K562 (cell line): ENCODE data around the gene ZDHHC17. TPM values are rescaled to one million over a fixed set of nuclear protein-coding genes. Genes with fewer than 3 reads are reported as not detected.

Experiments
- ATAC-seq: fragments of 200-7000 bp; cut with Tn5 transposase; 3 replicates; pipeline ENCODE4 v1.9.1; 2020; ENCODE audit warnings: moderate library complexity
- BruUV-seq: library from RNA; stranded (reverse); fragments of 400-500 nt; replicated peaks from 2 replicates; lab custom pipeline; 2021; lab: Mats Ljungman, UMichigan
- CTCF ChIA-PET: fragments of 300-600 bp; formaldehyde crosslinking; extraction: SDS; loops from one replicate; lab custom pipeline; 2021; ENCODE audit warnings: low intra/inter-chr PET ratio; lab: Yijun Ruan, JAX
- POLR2A ChIA-PET: fragments of 300-600, 350-650 bp; sonication (Branson Sonifier 250); formaldehyde crosslinking; extraction: SDS; loops from one replicate; lab custom pipeline; 2021; ENCODE audit warnings: antibody characterized with exemption, inconsistent platforms; lab: Yijun Ruan, JAX
- DNase-seq, 4 experiments: peaks; one replicate each; pipeline versions ENCODE4 v3.0.0 to v3.0.0-alpha.2; 2011 to 2018; ENCODE audit warnings: low spot score in 3 of 4, mixed read lengths in 3 of 4; ENCODE audit errors: extremely low read depth in 1 of 4
- FAIRE-seq: peaks from 2 replicates; lab custom pipeline; 2011; peaks lifted over from hg19 to GRCh38; lab: Jason Lieb, UNC
- H2AFZ ChIP-seq: 2 replicates; pipeline ENCODE4 v1.6.0; 2011; ENCODE audit warnings: low read depth, low read length, control low read depth, inconsistent platforms
- H3K27ac ChIP-seq: fragments of 200-600 bp; 3 replicates; pipeline ENCODE4 v1.8.0; 2011; ENCODE audit warnings: low read depth, mild to moderate bottlenecking, control low read depth, inconsistent platforms, low read length, moderate library complexity, mixed read lengths; ENCODE audit errors: extremely low read depth
- H3K27me3 ChIP-seq, 2 experiments: fragments of 300-600 bp in 1 of 2; 2 replicates in 1 of 2; 3 replicates in 1 of 2; pipeline versions ENCODE4 v1.6.0 to v1.8.0; 2011; ENCODE audit warnings: inconsistent platforms in 2 of 2, low read length in 2 of 2, mild to moderate bottlenecking in 1 of 2, mixed read lengths in 1 of 2, moderate library complexity in 1 of 2; ENCODE audit not compliant: control insufficient read depth in 2 of 2, insufficient read depth in 2 of 2
- H3K36me3 ChIP-seq: fragments of 300-600 bp; 3 replicates; pipeline ENCODE4 v1.8.0; 2011; ENCODE audit warnings: mild to moderate bottlenecking, low read length, inconsistent platforms; ENCODE audit not compliant: control insufficient read depth, insufficient read depth
- H3K4me1 ChIP-seq, 2 experiments: fragments of 200-600 bp in 1 of 2; replicated peaks in 1 of 2; 2 replicates in 1 of 2; 3 replicates in 1 of 2; pipeline versions ENCODE4 v1.5.1 to v1.8.0; 2011; ENCODE audit warnings: inconsistent platforms in 2 of 2, low read length in 2 of 2, mild to moderate bottlenecking in 1 of 2, mixed read lengths in 1 of 2, moderate library complexity in 1 of 2; ENCODE audit not compliant: control insufficient read depth in 2 of 2, insufficient read depth in 2 of 2
- H3K4me2 ChIP-seq: 2 replicates; pipeline ENCODE4 v1.6.1; 2011; ENCODE audit warnings: low read length, control low read depth, inconsistent platforms, mixed read lengths; ENCODE audit not compliant: insufficient read depth
- H3K4me3 ChIP-seq: fragments of 200-600 bp; sonication (generic), shearing (Covaris generic); 2 replicates; pipeline ENCODE4 v1.5.1; 2016; ENCODE audit warnings: control low read depth, inconsistent platforms
- H3K79me2 ChIP-seq: fragments of 200-600 bp; 3 replicates; pipeline ENCODE4 v1.8.0; 2011; ENCODE audit warnings: low read length, inconsistent platforms; ENCODE audit not compliant: control insufficient read depth, insufficient read depth
- H3K9ac ChIP-seq, 2 experiments: 2 replicates each; pipeline versions ENCODE4 v1.6.0 to v1.6.1; 2011; ENCODE audit warnings: low read depth in 2 of 2, low read length in 2 of 2, control low read depth in 1 of 2, inconsistent platforms in 1 of 2, mild to moderate bottlenecking in 1 of 2, mixed read lengths in 1 of 2; ENCODE audit not compliant: insufficient read depth in 1 of 2
- H3K9me1 ChIP-seq: one replicate; pipeline ENCODE4 v1.6.0; 2011; ENCODE audit warnings: inconsistent platforms, mild to moderate bottlenecking, low read length, moderate library complexity; ENCODE audit not compliant: control insufficient read depth, insufficient read depth
- H3K9me3 ChIP-seq: replicated peaks from 2 replicates; pipeline ENCODE4 v1.5.1; 2011; ENCODE audit warnings: low read depth, low read length, inconsistent platforms; ENCODE audit not compliant: control insufficient read depth, insufficient read depth
- H4K20me1 ChIP-seq: replicated peaks from 2 replicates; pipeline ENCODE4 v1.6.1; 2011; ENCODE audit warnings: low read length, inconsistent platforms, mixed read lengths; ENCODE audit not compliant: control insufficient read depth, insufficient read depth
- GABPB1 ChIP-seq: sonication (generic); formaldehyde crosslinking; IDR thresholded peaks from 2 replicates; pipeline ENCODE4 v1.8.0; 2022; ENCODE audit warnings: mild to moderate bottlenecking, missing genetic modification reagents
- NBN ChIP-seq: fragments of 450-650 bp; IDR thresholded peaks from 2 replicates; pipeline ENCODE4 v1.6.1; 2016; ENCODE audit warnings: low read depth, mild to moderate bottlenecking
- NFATC3 ChIP-seq: fragments of 450-650 bp; IDR thresholded peaks from 2 replicates; pipeline ENCODE4 v1.6.1; 2017; ENCODE audit warnings: mild to moderate bottlenecking
- RB1 ChIP-seq: fragments of 450-650 bp; IDR thresholded peaks from 2 replicates; pipeline ENCODE4 v1.6.1; 2017; ENCODE audit warnings: low read depth, mild to moderate bottlenecking
- SMARCC2 ChIP-seq: fragments of 450-650 bp; IDR thresholded peaks from 2 replicates; pipeline ENCODE4 v1.6.1; 2017; ENCODE audit warnings: antibody characterized with exemption, moderate library complexity, mild to moderate bottlenecking, low read depth
- TBL1XR1 ChIP-seq, 2 experiments: IDR thresholded peaks; 2 replicates each; pipeline ENCODE4 v1.6.1; 2012; ENCODE audit warnings: improper control_type of control experiment in 2 of 2, low read length in 2 of 2, mild to moderate bottlenecking in 1 of 2
- XRCC4 ChIP-seq: IDR thresholded peaks from one replicate; pipeline ENCODE4 v1.6.1; 2011; ENCODE audit not compliant: insufficient read depth, insufficient read length; ENCODE audit errors: extremely low read depth
- ZFP1 ChIP-seq: fragments of 450-650 bp; formaldehyde crosslinking; IDR thresholded peaks from 2 replicates; pipeline ENCODE4 v1.4.0; 2020; ENCODE audit warnings: mild to moderate bottlenecking, mixed read lengths
- ZNF75A ChIP-seq: fragments of 450-650 bp; formaldehyde crosslinking; IDR thresholded peaks from 2 replicates; pipeline ENCODE4 v1.4.0; 2020; ENCODE audit warnings: mild to moderate bottlenecking
- WGBS: fragments of 100-300 bp; shearing (Covaris generic); methylation state at CpG from one replicate; pipeline ENCODE4 v1.1.6; 2016; ENCODE audit warnings: low coverage, mixed read lengths; ENCODE audit not compliant: insufficient coverage; ENCODE audit errors: missing lambda C conversion rate; 5-methylcytosine and 5-hydroxymethylcytosine counted together
- in situ Hi-C: fragments of 300-500 bp; cut with MboI; formaldehyde crosslinking; loops from 4 replicates; pipeline ENCODE4 v1.15.0; 2018; ENCODE audit warnings: inconsistent platforms, mixed read lengths
- intact Hi-C: fragments of 100-400 bp; cut with micrococcal nuclease; formaldehyde crosslinking; loops from 2 replicates; pipeline ENCODE4 v1.14.2; 2022
- polyA plus RNA-seq, 8 experiments: library from polyadenylated mRNA; depleted of rRNA in 4 of 8; stranded (reverse) in 5 of 8; unstranded in 3 of 8; fragments of >200 nt; fragmentation: Nextera tagmentation in 2 of 8; fragmentation: Illumina TruSeq in 1 of 8; extraction: Ambion mirVana in 2 of 8; extraction: Trizol in 1 of 8; gene quantifications; 2 replicates each; pipeline versions ENCODE4 v1.2.1 to v1.2.3, GENCODE V29; 2011 to 2014; ENCODE audit warnings: inconsistent platforms in 1 of 8, missing spikeins in 1 of 8
- total RNA-seq, 7 experiments: library from RNA; depleted of rRNA in 6 of 7; stranded (reverse); fragments of >200 nt in 6 of 7; fragmentation: Illumina TruSeq in 2 of 7; extraction: Trizol in 2 of 7; gene quantifications; 2 replicates each; pipeline versions ENCODE4 v1.2.1 to v1.2.3, GENCODE V29; 2011 to 2021; ENCODE audit warnings: low replicate concordance in 1 of 7
- TF ChIP-seq, protein P1 (sequence below): sonication (generic); formaldehyde crosslinking; IDR thresholded peaks from 2 replicates; pipeline ENCODE4 v1.8.1; 2023; ENCODE audit warnings: mild to moderate bottlenecking, missing genetic modification reagents, moderate library complexity
- TF ChIP-seq, protein P2 (sequence below): fragments of 250-450 bp; sonication (Bioruptor Pico); IDR thresholded peaks from 2 replicates; pipeline ENCODE4 v1.5.0; 2021

Gene ZDHHC17
- total and polyA plus RNA-seq, 9 of the 15 experiments (the other 6 are each of a cell fraction or from before 2014, with no cell fraction given), result 6.7 to 66.0 (median 27.5) TPM

DNA sequence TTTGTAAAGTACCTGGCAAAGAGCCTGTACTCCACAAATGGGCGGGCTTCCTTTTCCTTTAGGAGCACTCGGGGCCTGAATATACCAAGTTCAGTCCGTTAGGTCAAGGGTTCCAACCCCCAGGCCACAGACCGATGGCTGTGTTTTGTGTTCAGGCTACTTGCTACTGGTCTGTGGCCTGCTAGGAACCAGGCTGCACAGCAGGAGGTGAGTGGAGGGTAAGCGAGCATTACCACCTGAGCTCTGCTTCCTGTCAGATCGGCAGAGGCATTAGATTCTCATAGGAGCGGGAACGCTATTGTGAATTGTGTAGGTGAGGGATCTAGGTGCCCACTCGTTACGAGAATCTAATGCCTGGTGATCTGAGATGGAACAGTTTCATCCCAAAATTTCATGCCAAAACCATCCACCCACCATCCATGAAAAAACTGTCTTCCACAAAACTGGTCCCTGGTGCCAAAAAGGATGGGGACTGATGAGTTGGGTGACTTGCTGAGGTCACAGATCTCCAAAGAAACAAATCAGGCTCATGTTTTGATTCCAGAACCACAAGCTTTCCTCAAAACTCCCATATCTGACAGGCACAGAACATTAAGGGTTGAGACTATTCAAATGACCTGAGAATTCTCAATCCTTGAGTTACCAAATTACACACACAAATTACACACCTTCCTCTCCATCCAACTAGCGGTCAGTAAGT is 110.7 kb downstream of the ZDHHC17 start (continued):
- TF ChIP-seq, protein P1, sequence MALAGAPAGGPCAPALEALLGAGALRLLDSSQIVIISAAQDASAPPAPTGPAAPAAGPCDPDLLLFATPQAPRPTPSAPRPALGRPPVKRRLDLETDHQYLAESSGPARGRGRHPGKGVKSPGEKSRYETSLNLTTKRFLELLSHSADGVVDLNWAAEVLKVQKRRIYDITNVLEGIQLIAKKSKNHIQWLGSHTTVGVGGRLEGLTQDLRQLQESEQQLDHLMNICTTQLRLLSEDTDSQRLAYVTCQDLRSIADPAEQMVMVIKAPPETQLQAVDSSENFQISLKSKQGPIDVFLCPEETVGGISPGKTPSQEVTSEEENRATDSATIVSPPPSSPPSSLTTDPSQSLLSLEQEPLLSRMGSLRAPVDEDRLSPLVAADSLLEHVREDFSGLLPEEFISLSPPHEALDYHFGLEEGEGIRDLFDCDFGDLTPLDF (CRISPR knock-in tag), result no peak
- no peak for TF ChIP-seq NBN

DNA sequence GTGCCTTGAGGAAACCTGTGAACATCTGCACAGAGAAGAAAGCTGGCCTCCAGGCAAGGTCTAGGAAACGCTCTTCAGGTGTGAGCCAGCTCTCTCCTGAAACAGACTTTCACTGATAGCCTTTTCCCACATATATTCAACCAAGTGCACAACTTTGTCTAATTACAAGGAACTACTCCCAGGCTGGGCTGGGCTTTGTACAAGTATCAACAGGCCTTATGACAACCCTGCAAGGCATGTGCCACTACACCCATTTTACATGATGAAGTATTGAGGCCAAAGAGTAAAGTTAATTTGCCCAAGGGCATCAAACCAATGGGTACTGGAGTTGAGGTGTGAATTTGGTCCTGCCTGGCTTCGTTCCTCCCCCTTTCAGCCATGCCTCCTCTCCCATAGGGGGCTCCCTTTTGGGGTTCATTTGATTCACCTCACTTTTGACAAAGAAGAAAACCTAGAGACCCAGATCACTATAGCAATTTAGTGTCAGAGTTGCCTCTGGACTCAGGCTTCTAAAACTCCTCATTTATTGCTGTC is 112.8 kb downstream of the ZDHHC17 start:
- H3K27ac ChIP-seq, result no peak overlapping the region
- no TSS peak for BruUV-seq
- H3K36me3 ChIP-seq, result no peaks in the 10 kb centered on the region
- in situ Hi-C loops, result no loop called here
- H3K4me3 ChIP-seq, result no peak overlapping the region
- no peak overlapping the region for H3K9ac ChIP-seq
- H2AFZ ChIP-seq, result no peak overlapping the region
- WGBS, result 14% methylated on average over 2 of the region's 2 CpGs
- no peaks in the 10 kb centered on the region for H3K79me2 ChIP-seq
- ATAC-seq (no peak), DNase-seq (no peak), FAIRE-seq (no peak)
- CTCF ChIA-PET, result interaction anchor here (0.6 kb wide), 1 partner anchor 24 kb away, joined by 7 read pairs; no protein-coding TSS in a partner anchor
- H3K4me2 ChIP-seq, result no peak overlapping the region
- no peaks in the 10 kb centered on the region for H3K9me1 ChIP-seq
- peaks cover 0 to 16% of the 10 kb centered on the region in 2 experiments; a peak in 3 of 5 replicates for H3K4me1 ChIP-seq
- no peaks in the 10 kb centered on the region for H3K9me3 ChIP-seq
- POLR2A ChIA-PET, result no interaction called here
- H3K27me3 ChIP-seq, result no peaks in the 10 kb centered on the region
- intact Hi-C loops, result loop anchor here (5.0 kb wide), 1 partner anchor 136 kb away; no protein-coding TSS in a partner anchor
- TF ChIP-seq, protein P2, sequence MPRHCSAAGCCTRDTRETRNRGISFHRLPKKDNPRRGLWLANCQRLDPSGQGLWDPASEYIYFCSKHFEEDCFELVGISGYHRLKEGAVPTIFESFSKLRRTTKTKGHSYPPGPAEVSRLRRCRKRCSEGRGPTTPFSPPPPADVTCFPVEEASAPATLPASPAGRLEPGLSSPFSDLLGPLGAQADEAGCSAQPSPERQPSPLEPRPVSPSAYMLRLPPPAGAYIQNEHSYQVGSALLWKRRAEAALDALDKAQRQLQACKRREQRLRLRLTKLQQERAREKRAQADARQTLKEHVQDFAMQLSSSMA, result no peak
- TF ChIP-seq ZFP1 (CRISPR knock-in tag), result no peak
- TF ChIP-seq NFATC3, result no peak
- TF ChIP-seq XRCC4, result no peak
- TF ChIP-seq GABPB1 (CRISPR knock-in tag), result no peak
- TF ChIP-seq ZNF75A (CRISPR knock-in tag), result no peak
- no peak for TF ChIP-seq RB1
- TF ChIP-seq SMARCC2, result no peak
- no peak for TF ChIP-seq TBL1XR1 (IDR thresholded peaks at IDR 0.05; ENCODE audit: low read length in 2 of 2)
- H4K20me1 ChIP-seq, result no peaks in the 10 kb centered on the region
